ENCODE results near the gene SMAD1. TPM values are rescaled to one million over a fixed set of nuclear protein-coding genes. Genes with fewer than 3 reads are reported as not detected.

The SMAD1 gene
- total RNA-seq, 1 donor: 33.2 TPM

DNA sequence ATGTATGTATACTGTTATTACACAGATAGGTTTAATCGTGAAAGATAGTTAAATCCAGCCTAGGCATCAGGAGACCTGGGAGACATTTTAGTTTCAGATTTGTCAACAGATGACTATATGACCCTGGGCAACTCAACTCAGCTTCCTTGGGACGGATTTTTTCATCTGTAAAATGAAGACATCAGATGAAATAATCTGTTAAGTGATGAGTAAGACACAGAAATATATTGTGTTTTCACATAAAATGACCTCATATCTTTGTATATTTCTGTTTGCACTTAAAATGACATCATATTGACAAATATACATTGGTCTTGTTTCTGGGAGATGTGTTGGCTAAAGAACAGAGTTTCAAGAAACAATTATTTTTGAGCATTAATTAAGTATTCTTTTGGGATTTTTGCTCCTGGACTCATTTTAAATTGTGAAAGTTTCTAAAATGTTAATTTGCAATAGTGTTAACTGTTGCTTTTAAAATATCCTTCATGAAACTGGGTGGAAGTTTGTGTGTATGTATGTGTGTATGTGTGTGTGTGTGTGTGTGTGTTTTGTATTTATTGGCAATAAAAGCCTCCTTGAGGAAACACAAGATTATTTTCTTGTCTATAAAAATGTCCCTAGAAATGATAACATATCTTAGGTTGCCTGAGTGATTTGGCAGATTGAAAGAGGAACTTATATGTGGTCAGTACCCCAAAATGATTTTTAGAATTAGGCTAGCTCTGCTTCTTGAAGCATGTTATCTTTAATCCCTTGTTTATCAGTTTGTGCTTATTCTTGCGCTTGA is 108.5 kb downstream of the SMAD1 start:
- TF ChIP-seq, protein P1, sequence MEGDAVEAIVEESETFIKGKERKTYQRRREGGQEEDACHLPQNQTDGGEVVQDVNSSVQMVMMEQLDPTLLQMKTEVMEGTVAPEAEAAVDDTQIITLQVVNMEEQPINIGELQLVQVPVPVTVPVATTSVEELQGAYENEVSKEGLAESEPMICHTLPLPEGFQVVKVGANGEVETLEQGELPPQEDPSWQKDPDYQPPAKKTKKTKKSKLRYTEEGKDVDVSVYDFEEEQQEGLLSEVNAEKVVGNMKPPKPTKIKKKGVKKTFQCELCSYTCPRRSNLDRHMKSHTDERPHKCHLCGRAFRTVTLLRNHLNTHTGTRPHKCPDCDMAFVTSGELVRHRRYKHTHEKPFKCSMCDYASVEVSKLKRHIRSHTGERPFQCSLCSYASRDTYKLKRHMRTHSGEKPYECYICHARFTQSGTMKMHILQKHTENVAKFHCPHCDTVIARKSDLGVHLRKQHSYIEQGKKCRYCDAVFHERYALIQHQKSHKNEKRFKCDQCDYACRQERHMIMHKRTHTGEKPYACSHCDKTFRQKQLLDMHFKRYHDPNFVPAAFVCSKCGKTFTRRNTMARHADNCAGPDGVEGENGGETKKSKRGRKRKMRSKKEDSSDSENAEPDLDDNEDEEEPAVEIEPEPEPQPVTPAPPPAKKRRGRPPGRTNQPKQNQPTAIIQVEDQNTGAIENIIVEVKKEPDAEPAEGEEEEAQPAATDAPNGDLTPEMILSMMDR (IDR thresholded peaks at IDR 0.05; ENCODE audit: insufficient read depth, low read depth, low read length): no peak
- H3K4me3 ChIP-seq (ENCODE audit: low read depth, low read length): no peak overlapping the region
- DNase-seq (ENCODE audit: low read depth): no peak

DNA sequence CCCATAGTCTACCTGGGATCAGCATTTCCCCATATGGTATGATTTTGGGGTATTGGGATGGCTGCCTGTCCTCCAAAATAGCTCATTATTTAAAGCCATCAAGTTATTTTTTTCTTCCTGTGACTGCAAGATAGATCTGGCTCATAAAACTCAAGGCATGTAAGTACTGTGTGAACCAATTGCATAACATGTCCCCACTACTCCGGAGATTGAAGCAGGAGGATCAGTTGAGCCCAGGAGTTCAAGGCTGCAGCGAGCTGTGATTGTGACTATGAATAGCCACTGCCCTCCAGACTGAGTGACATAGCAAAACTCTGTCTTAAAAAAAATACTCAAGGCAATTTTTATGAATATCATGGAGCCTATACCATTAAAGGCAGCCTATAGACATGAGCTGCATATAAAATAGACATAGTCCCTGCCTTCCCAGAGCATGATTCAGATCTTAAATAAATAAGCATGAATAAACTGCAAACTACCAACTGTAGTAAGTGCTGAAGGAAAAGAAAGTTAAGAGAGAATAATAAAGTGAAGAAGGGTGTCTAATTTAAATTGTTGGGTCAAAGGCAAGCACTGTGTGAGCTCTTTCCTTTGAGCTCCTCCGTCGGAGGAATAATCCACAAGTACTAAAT is 120.6 kb downstream of the SMAD1 start:
- H3K4me3 ChIP-seq (ENCODE audit: low read depth, low read length): no peak overlapping the region
- TF ChIP-seq, protein P1 (IDR thresholded peaks at IDR 0.05; ENCODE audit: insufficient read depth, low read depth, low read length): no peak
- DNase-seq (ENCODE audit: low read depth): no peak

DNA sequence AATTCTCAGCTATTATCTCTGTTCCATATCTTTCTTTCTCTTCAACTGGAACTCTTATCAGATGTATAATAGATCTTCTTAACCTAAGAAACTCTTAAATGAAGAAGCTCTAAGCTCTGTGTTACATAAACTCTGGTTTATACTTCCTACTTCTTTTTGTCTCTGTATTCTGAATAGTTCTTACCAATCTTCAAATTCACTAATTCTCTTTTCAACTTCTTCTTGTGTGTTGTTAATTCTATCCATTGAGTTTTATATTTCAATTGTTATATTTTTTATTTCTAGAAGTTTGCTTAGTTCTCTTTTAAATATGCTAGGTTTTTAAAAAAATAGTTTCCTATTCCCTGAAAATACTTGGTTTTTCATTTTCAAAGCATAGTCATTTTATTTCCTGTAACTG is 124.3 kb downstream of the SMAD1 start:
- H3K4me3 ChIP-seq (ENCODE audit: low read depth, low read length): no peak overlapping the region
- TF ChIP-seq, protein P1 (IDR thresholded peaks at IDR 0.05; ENCODE audit: insufficient read depth, low read depth, low read length): no peak
- no peak for DNase-seq (ENCODE audit: low read depth)

Other genes with a start within 250 kb of the SMAD1 start
- 2.6 and 4.3 TPM in 2 replicates for gene MMAA, start 137.5 kb downstream of the SMAD1 start, total RNA-seq
- not detected in 2 replicates for gene C4orf51, start 198.3 kb downstream of the SMAD1 start, total RNA-seq

All from fibroblast of villous mesenchyme (primary cell).